HepG2 (cell line): ENCODE results near the gene ZNF773. TPM values are rescaled to one million over a fixed set of nuclear protein-coding genes. Genes with fewer than 3 reads are reported as not detected.

Experiments
- ARID5B ChIP-seq: IDR thresholded peaks from 2 replicates; pipeline ENCODE4 v1.4.0; 2020; ENCODE audit warnings: mild to moderate bottlenecking, missing genetic modification reagents
- BORCS8-MEF2B ChIP-seq: sonication (generic); formaldehyde crosslinking; IDR thresholded peaks from 2 replicates; pipeline ENCODE4 v1.8.0; 2022; ENCODE audit warnings: mild to moderate bottlenecking, missing genetic modification reagents
- CCDC6 ChIP-seq: sonication (generic); formaldehyde crosslinking; IDR thresholded peaks from 2 replicates; pipeline ENCODE4 v1.8.1; 2022; ENCODE audit warnings: mild to moderate bottlenecking, missing genetic modification reagents, moderate library complexity
- CEBPG ChIP-seq: IDR thresholded peaks from 2 replicates; pipeline ENCODE4 v1.6.1; 2016
- FOXO1 ChIP-seq: sonication (generic); formaldehyde crosslinking; IDR thresholded peaks from 2 replicates; pipeline ENCODE4 v1.4.0; 2020; ENCODE audit warnings: missing genetic modification reagents
- HMGXB4 ChIP-seq, 2 experiments: sonication (generic) in 1 of 2; formaldehyde crosslinking in 1 of 2; IDR thresholded peaks; 2 replicates each; pipeline versions ENCODE4 v1.4.0 to v1.6.1; 2018 to 2020; ENCODE audit warnings: missing genetic modification reagents in 2 of 2, borderline replicate concordance in 1 of 2, low read depth in 1 of 2, mild to moderate bottlenecking in 1 of 2, missing biosample characterization in 1 of 2
- IKZF5 ChIP-seq: IDR thresholded peaks from 2 replicates; pipeline ENCODE4 v1.6.1; 2018; ENCODE audit warnings: missing genetic modification reagents, mild to moderate bottlenecking, missing compliant biosample characterization
- KLF16 ChIP-seq, 2 experiments: sonication (generic) in 1 of 2; formaldehyde crosslinking in 1 of 2; IDR thresholded peaks; 2 replicates each; pipeline versions ENCODE4 v1.6.1 to v1.8.0; 2016 to 2023; ENCODE audit warnings: missing genetic modification reagents in 2 of 2, missing compliant biosample characterization in 1 of 2
- MXD4 ChIP-seq: IDR thresholded peaks from 2 replicates; pipeline ENCODE4 v1.6.1; 2016; ENCODE audit warnings: mild to moderate bottlenecking, missing biosample characterization, missing genetic modification reagents
- NR0B2 ChIP-seq: sonication (generic); formaldehyde crosslinking; IDR thresholded peaks from 2 replicates; pipeline ENCODE4 v1.4.0; 2020; ENCODE audit warnings: mild to moderate bottlenecking, missing genetic modification reagents
- RAD21 ChIP-seq: fragments of 450-650 bp; formaldehyde crosslinking; IDR thresholded peaks from 2 replicates; pipeline ENCODE4 v1.5.0; 2020; ENCODE audit warnings: mild to moderate bottlenecking
- RXRB ChIP-seq: IDR thresholded peaks from 2 replicates; pipeline ENCODE4 v1.6.1; 2016; ENCODE audit warnings: borderline replicate concordance, missing genetic modification reagents, missing compliant biosample characterization
- SMAD3 ChIP-seq: sonication (generic); formaldehyde crosslinking; IDR thresholded peaks from 2 replicates; pipeline ENCODE4 v1.4.0; 2020; ENCODE audit warnings: missing genetic modification reagents
- SP5 ChIP-seq: IDR thresholded peaks from 2 replicates; pipeline ENCODE4 v1.6.1; 2016; ENCODE audit warnings: low read depth, borderline replicate concordance
- TSC22D2 ChIP-seq: sonication (generic); formaldehyde crosslinking; IDR thresholded peaks from 2 replicates; pipeline ENCODE4 v1.5.1; 2020; ENCODE audit warnings: missing genetic modification reagents, mild to moderate bottlenecking, borderline replicate concordance
- ZNF280D ChIP-seq: sonication (generic); formaldehyde crosslinking; IDR thresholded peaks from 2 replicates; pipeline ENCODE4 v1.5.1; 2020; ENCODE audit warnings: mild to moderate bottlenecking, missing genetic modification reagents
- ZNF572 ChIP-seq: sonication (generic); formaldehyde crosslinking; IDR thresholded peaks from 2 replicates; pipeline ENCODE4 v1.5.1; 2020; ENCODE audit warnings: mild to moderate bottlenecking, missing genetic modification reagents
- polyA plus RNA-seq, 8 experiments: library from polyadenylated mRNA; depleted of rRNA in 3 of 8; stranded (reverse) in 7 of 8; unstranded in 1 of 8; fragments of >200 nt; fragmentation: Illumina TruSeq in 4 of 8; extraction: Trizol in 4 of 8; gene quantifications; 2 replicates each; pipeline versions ENCODE4 v1.2.1 to v1.2.3, GENCODE V29; 2011 to 2016; ENCODE audit warnings: low read depth in 4 of 8, missing spikeins in 1 of 8, mixed read lengths in 1 of 8; ENCODE audit not compliant: insufficient read depth in 1 of 8
- total RNA-seq, 5 experiments: library from RNA; depleted of rRNA; stranded (reverse); fragments of >200 nt; fragmentation: Illumina TruSeq; extraction: Trizol; gene quantifications; 2 replicates each; pipeline ENCODE4 v1.2.3, GENCODE V29; 2016; ENCODE audit warnings: low read depth in 1 of 5

The ZNF773 gene
- total and polyA plus RNA-seq, 2 of the 13 experiments (the other 11 are each of a cell fraction or from before 2014, with no cell fraction given) = 5.7 to 6.7 TPM

GRCh38 chr19:57499680-57500395, at the start of gene ZNF773 (continued):
- TF ChIP-seq FOXO1 (CRISPR knock-in tag) (peak; percentile 54), NR0B2 (CRISPR knock-in tag) (peak; percentile 49; the same call in 1 of the 2 replicates), ZNF572 (CRISPR knock-in tag) (0 out of 2 replicates have a peak, but pooled peaks have one; percentile 22), SMAD3 (peak; percentile 76; the same call in 1 of the 2 replicates), SP5 (CRISPR knock-in tag) (0 out of 2 replicates have a peak, but pooled peaks have one; percentile 24), IKZF5 (CRISPR knock-in tag) (0 out of 2 replicates have a peak, but pooled peaks have one; percentile 65), RAD21 (CRISPR knock-in tag) (peak; percentile 11; the same call in 1 of the 2 replicates), ZNF280D (CRISPR knock-in tag) (0 out of 2 replicates have a peak, but pooled peaks have one; percentile 33), MXD4 (CRISPR knock-in tag) (0 out of 2 replicates have a peak, but pooled peaks have one; percentile 37), CEBPG (peak; percentile 27; the same call in 1 of the 2 replicates), KLF16 (CRISPR knock-in tag; IDR thresholded peaks at IDR 0.05) (peak in 1 of 2 experiments; percentile 77; a peak in 2 of 4 replicates), ARID5B (CRISPR knock-in tag) (peak; percentile 34; the same call in 1 of the 2 replicates), RXRB (0 out of 2 replicates have a peak, but pooled peaks have one; percentile 55), CCDC6 (CRISPR knock-in tag) (0 out of 2 replicates have a peak, but pooled peaks have one; percentile 15), BORCS8-MEF2B (CRISPR knock-in tag) (0 out of 2 replicates have a peak, but pooled peaks have one; percentile 47), HMGXB4 (CRISPR knock-in tag; IDR thresholded peaks at IDR 0.05; ENCODE audit: borderline replicate concordance in 1 of 2, low read depth in 1 of 2) (peak; percentile 40 to 77; a peak in 2 of 4 replicates), TSC22D2 (CRISPR knock-in tag) (peak; percentile 62; the same call in 1 of the 2 replicates)
